ENCODE data around the gene NDUFAF5.

GRCh38 chr20:13810446-13810845 lies 25.6 kb downstream of the NDUFAF5 start:
- no peak for TF ChIP-seq RARB (CRISPR knock-in tag; IDR thresholded peaks at IDR 0.05)
- no peak for TF ChIP-seq TOX (CRISPR knock-in tag; IDR thresholded peaks at IDR 0.05; ENCODE audit: borderline replicate concordance)
- no peak for TF ChIP-seq ARNTL (CRISPR knock-in tag; IDR thresholded peaks at IDR 0.05; ENCODE audit: borderline replicate concordance, low read depth)
- no peak for TF ChIP-seq CSDC2 (CRISPR knock-in tag; IDR thresholded peaks at IDR 0.05)
- no peak for TF ChIP-seq TCF4 (CRISPR knock-in tag; IDR thresholded peaks at IDR 0.05; ENCODE audit: borderline replicate concordance)
- no peak for TF ChIP-seq OSR1 (CRISPR knock-in tag; IDR thresholded peaks at IDR 0.05)
- TF ChIP-seq, protein P1, sequence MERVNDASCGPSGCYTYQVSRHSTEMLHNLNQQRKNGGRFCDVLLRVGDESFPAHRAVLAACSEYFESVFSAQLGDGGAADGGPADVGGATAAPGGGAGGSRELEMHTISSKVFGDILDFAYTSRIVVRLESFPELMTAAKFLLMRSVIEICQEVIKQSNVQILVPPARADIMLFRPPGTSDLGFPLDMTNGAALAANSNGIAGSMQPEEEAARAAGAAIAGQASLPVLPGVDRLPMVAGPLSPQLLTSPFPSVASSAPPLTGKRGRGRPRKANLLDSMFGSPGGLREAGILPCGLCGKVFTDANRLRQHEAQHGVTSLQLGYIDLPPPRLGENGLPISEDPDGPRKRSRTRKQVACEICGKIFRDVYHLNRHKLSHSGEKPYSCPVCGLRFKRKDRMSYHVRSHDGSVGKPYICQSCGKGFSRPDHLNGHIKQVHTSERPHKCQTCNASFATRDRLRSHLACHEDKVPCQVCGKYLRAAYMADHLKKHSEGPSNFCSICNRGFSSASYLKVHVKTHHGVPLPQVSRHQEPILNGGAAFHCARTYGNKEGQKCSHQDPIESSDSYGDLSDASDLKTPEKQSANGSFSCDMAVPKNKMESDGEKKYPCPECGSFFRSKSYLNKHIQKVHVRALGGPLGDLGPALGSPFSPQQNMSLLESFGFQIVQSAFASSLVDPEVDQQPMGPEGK (CRISPR knock-in tag; IDR thresholded peaks at IDR 0.05; ENCODE audit: borderline replicate concordance) = no peak
- TF ChIP-seq, protein P2, sequence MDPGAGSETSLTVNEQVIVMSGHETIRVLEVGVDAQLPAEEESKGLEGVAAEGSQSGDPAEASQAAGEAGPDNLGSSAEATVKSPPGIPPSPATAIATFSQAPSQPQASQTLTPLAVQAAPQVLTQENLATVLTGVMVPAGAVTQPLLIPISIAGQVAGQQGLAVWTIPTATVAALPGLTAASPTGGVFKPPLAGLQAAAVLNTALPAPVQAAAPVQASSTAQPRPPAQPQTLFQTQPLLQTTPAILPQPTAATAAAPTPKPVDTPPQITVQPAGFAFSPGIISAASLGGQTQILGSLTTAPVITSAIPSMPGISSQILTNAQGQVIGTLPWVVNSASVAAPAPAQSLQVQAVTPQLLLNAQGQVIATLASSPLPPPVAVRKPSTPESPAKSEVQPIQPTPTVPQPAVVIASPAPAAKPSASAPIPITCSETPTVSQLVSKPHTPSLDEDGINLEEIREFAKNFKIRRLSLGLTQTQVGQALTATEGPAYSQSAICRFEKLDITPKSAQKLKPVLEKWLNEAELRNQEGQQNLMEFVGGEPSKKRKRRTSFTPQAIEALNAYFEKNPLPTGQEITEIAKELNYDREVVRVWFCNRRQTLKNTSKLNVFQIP (CRISPR knock-in tag; IDR thresholded peaks at IDR 0.05; ENCODE audit: borderline replicate concordance, low read depth) = no peak
- no peak for TF ChIP-seq ZFP3 (CRISPR knock-in tag; IDR thresholded peaks at IDR 0.05)
- no peak for TF ChIP-seq ISL1 (CRISPR knock-in tag; IDR thresholded peaks at IDR 0.05)
